GM21367 (cell line): ENCODE data around the gene EPB42.
"Not testable (repeated sequence)": the region's sequence is repeated elsewhere in the genome, so short reads cannot be mapped to it uniquely, and the experiment has no call there.

Experiments
- ATAC-seq: cut with Tn5 transposase; IDR thresholded peaks from one replicate; pipeline ENCODE4 v1.9.1; 2021; ENCODE audit not compliant: unreplicated experiment

Gene EPB42

GRCh38 chr15:43189296-43189695, 31.5 kb downstream of the EPB42 start:
- ATAC-seq = no peak

- ATAC-seq = no peak
These were observed 33.2 kb downstream of the EPB42 start for GRCh38 chr15:43187544-43188155.

GRCh38 chr15:43186003-43186353, 34.8 kb downstream of the EPB42 start:
- ATAC-seq = no peak

- peak; percentile 79 for ATAC-seq
These were observed 35.4 kb downstream of the EPB42 start, which contains the start of gene CCNDBP1 for GRCh38 chr15:43185157-43186002. Gene CCNDBP1, plus strand, starts transcription at chr15:43185403. Its CDS starts 96 bp downstream, at chr15:43185499.

- no peak for ATAC-seq
These were observed 36.3 kb downstream of the EPB42 start for GRCh38 chr15:43184407-43185124.

- no peak for ATAC-seq
These were observed 37.5 kb downstream of the EPB42 start for GRCh38 chr15:43183270-43183669.

- not testable (repeated sequence) for ATAC-seq
These were observed 43.7 kb downstream of the EPB42 start for GRCh38 chr15:43177147-43177546.

- ATAC-seq = not testable (repeated sequence)
These were observed 45.0 kb downstream of the EPB42 start for GRCh38 chr15:43175656-43176309.

GRCh38 chr15:43169888-43170287, 50.9 kb downstream of the EPB42 start:
- ATAC-seq = no peak

- ATAC-seq = no peak
These were observed 52.4 kb downstream of the EPB42 start for GRCh38 chr15:43168192-43169107.

- not testable (repeated sequence) for ATAC-seq
These were observed 53.6 kb downstream of the EPB42 start for GRCh38 chr15:43167261-43167660.

GRCh38 chr15:43165801-43166325, 55.0 kb downstream of the EPB42 start:
- ATAC-seq = no peak

GRCh38 chr15:43153269-43153668, 67.5 kb downstream of the EPB42 start:
- no peak for ATAC-seq

- ATAC-seq = no peak
These were observed 69.1 kb downstream of the EPB42 start for GRCh38 chr15:43151688-43152087.

GRCh38 chr15:43150191-43150929, 70.5 kb downstream of the EPB42 start:
- ATAC-seq = no peak
